ENCODE measurements around the gene LRP3.

LRP3 gene

GRCh38 chr19:33240181-33240771 lies 46.1 kb downstream of the LRP3 start:
- DNase-seq = no peak

DNA sequence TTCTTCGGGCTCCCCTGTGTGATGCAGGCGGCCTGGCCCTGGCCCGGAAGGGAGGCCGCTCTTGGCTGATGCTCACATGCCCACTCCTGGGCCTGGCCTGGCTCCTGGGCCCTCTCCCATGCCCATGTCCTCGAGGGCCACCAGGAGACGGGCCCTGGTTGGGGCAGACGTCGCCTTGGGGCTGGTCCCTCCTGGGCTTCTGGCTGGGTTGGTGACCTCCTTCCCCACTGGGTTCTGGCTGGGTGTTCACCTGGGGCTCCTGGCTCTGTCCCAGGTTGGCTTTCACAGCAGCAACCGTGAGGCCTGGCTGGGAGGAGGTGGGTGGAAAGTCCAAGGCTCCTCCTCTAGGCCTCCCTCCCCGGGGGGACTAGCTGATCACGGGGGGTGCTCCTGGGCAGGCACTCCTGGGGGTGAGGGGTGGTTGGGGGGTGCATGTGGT lies 47.0 kb downstream of the LRP3 start:
- no peak for DNase-seq

GRCh38 chr19:33241530-33242101 lies 47.5 kb downstream of the LRP3 start:
- no peak for DNase-seq

- DNase-seq = no peak
Observed at GRCh38 chr19:33242131-33242530, 48.0 kb downstream of the LRP3 start.

- DNase-seq = no peak
Observed at GRCh38 chr19:33242911-33243310, 48.8 kb downstream of the LRP3 start.

DNA sequence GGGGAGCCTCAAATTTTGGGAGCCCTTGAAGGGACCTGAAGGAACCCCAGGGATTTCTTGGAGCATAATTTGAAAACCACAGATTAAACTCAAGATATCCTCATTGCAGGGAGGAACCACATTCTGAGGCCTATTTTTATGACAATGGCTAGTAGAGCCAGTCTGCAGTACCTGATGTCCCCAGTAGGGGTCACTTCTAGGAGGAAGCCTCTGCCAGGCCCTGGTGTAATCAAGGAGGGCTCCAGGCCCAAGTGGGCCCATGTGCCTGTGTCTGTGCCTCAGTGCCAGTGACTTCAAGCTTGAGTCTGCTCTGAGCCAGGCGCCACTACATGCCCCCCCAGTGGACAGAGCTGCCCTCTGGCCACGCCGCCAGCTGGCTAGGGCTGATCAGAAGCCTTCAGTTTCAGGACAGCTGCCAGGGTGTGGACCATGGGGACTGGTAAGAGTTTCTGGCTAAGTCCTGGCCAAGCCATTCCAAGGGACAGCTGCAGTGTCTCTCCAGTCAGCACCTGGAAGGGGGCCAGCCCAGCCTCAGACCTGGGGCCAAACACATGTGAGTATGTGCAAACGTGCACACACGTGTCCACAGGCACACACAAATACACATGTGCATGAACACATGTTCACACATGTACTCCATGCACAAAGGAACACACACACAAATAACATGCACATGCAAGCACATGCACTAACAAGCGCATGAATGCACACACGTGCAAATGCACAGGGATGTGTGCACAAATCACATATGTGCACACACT lies 52.0 kb downstream of the LRP3 start:
- no peak for DNase-seq

DNA sequence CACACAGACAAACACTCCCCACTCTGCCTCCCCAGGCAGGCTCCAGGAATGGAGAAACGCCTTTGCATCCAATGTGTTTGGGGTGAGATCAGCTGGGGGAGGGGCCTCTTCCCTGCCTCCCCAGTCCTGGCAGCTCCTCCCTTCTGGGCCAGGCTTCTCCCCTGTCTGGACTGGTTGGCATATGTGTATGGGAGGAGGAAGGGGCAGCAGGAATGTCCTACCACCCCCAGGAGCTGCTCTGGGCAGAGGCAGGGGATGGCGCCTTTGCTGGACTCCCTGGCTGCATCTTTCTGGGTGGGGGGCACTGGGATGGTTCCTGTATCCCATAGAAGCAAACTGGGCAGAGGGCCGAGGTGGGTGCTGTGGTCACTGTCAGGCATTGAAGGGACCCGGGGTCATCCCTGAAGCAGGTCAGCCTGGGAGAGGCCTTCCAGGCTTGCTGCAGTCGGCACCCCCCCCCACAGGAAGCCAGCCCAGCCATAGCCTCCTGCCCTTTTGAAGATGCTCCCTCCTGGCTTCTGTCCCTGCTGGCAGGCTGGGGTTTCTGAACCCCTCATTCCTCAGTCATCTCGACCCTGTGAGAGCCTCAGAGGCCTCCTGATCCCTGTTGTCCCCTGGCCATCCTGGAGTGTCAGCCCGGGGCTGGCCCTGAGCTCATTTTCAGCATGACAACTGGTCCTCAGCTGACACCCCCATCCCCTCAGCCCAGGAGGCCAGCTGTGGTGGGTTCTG lies 52.7 kb downstream of the LRP3 start:
- no peak for DNase-seq

- no peak for DNase-seq
Observed at GRCh38 chr19:33247441-33247819, 53.3 kb downstream of the LRP3 start.

GRCh38 chr19:33248104-33248503 lies 54.0 kb downstream of the LRP3 start:
- DNase-seq = no peak

DNA sequence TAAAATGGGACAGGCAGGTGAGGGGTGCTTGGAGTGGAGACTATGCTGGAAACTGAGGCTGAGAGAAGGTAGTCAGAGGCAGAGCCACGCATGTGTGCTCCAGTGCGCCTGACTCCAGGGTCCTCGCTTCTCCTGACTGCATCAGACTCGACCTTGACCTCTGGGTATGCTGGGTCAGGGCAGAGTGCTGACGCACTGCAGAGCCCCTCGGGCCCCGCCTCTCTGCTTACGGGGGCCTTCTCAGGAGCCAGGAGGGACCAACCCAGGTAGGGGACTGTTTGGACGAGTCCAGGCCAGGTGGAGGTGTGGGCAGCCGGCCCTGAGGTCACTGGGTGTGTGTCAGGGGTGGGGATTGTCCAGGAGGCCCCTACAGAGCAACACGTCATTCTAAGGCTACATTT lies 54.4 kb downstream of the LRP3 start:
- DNase-seq = no peak

GRCh38 chr19:33248954-33249613 lies 55.0 kb downstream of the LRP3 start:
- no peak for DNase-seq

GRCh38 chr19:33249740-33250366 lies 55.7 kb downstream of the LRP3 start:
- DNase-seq = no peak

GRCh38 chr19:33250500-33250899 lies 56.4 kb downstream of the LRP3 start:
- no peak for DNase-seq

- DNase-seq = no peak
Observed at GRCh38 chr19:33251076-33251475, 56.9 kb downstream of the LRP3 start.

DNA sequence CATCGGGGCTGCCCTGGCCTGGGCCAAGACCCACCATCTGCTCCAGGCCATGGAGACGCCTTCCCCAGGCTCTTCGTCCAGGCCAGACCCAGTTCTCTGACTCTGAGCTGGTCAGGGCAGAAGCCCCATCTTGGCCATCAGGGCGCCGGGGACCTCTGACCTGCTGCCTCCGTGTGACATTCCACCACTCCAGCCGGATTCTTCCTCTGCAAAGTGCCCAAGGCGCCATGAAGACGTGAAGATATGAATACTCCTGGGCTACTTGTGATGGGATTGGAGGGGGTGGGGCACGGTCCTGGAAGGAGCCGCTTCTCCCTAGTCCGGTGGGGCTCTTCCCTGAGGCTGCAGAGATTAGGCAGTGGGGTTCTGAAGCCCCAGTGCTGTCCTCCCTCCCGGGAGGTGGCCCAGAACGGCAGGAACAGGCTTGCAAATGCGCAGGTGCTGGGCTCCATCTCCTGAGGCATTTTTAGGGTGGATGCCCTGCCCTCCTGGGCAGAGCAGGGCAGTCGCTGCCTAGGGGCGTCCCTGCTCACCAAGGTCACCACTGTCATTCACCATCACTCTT lies 57.5 kb downstream of the LRP3 start:
- DNase-seq = no peak

DNA sequence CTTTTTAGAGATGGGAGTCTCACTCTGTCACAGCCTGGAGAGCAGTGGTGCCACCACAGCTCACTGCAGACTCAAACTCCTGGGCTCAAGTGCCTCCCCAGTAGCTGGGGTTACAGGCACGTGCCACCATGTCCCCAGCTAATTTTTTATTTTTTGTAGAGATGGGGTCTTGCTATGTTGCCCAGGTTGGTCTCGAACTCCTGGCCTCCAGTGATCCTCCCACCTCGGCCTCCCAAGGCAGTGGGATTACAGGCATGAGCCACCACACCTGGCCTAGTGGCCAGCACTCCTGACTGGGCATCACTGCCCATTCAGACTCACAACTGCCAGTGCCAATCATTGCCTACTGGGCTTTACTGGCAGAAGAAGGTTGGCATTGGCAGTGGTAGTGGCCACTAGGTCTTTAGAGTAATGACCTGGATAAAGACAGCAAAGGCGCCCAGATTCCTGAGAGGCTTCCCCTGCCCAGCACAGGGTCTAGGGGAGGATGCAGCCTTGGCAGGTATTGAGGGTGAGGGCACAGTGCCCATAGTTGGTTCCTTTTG lies 58.4 kb downstream of the LRP3 start:
- DNase-seq = no peak

DNA sequence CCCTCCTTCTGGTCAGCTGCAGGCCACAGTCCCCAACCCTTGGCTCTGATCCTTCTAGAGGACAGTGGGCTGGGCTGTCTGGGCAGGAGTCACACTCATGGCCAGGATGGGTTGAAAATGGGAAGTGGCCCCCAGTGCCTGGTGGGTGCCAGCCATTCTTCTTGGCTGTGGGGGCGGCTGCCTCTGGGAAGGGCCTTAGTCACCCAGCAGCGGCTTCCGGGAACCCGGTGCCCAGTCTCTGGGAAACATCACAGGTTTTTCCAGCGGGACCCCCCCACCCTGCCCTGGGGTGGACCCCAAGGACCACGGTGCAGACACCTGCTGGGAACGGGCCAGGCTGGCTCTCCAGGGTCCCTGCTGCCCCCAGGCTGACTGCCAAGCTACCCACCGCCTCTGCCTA lies 58.8 kb downstream of the LRP3 start:
- no peak for DNase-seq

DNA sequence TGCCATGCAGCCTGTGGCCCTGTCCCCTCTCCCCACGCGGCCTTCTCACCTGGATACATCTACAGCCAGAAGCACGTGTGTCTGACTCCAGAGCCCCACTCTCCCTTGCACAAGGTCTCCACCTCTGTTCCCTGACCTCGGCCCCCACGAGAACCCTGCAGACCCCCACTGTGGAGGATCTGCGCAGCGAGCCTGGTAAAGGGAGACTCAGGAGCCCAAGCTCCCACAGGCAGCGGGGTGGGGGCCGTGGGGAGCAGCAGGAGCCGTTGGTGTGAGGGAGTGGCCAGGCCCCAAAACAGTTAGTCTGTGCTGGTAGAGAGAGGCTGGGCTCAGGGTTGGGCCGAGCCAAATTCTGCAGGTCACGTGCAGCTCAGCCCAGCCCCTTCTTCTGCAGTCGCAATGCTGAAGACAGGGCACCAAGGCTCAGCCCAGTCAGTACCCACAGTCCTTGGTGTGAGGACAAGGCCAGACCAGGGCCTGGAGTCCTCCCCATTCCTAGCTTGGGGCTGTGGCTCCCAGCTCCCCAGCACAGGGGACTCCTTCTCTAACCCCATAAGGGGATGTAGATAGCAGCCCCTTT lies 60.2 kb downstream of the LRP3 start:
- no peak for DNase-seq

- no peak for DNase-seq
Observed at GRCh38 chr19:33255781-33256180, 61.7 kb downstream of the LRP3 start.

GRCh38 chr19:33256261-33256660 lies 62.1 kb downstream of the LRP3 start:
- DNase-seq = no peak

- no peak for DNase-seq
Observed at GRCh38 chr19:33257828-33258227, 63.7 kb downstream of the LRP3 start.
